Jurkat, Clone E6-1 (cell line): ENCODE results near the gene TMEM120B.
"Not testable (repeated sequence)": the region's sequence is repeated elsewhere in the genome, so short reads cannot be mapped to it uniquely, and the experiment has no call there.

Experiments used
- DNase-seq: peaks from one replicate; pipeline ENCODE4 v3.0.0-alpha.2; 2011; ENCODE audit warnings: low read depth, low spot score
- H3K4me3 ChIP-seq: 2 replicates; pipeline ENCODE4 v1.5.1; 2011; ENCODE audit warnings: mild to moderate bottlenecking, low read length, control low read depth, moderate library complexity

Gene TMEM120B

GRCh38 chr12:121708313-121709063, 4.1 kb upstream of the TMEM120B start:
- no peak for DNase-seq
- H3K4me3 ChIP-seq, result no peak overlapping the region

- not testable (repeated sequence) for DNase-seq, H3K4me3 ChIP-seq
Measured at GRCh38 chr12:121709064-121709424, 3.5 kb upstream of the TMEM120B start.

- no peak for DNase-seq
- no peak overlapping the region for H3K4me3 ChIP-seq
Measured at GRCh38 chr12:121709478-121709961, 3.0 kb upstream of the TMEM120B start.

- DNase-seq, result no peak
- peak overlapping the region; percentile 84 for H3K4me3 ChIP-seq
Measured at GRCh38 chr12:121711361-121712189, 977 bp upstream of the TMEM120B start.

GRCh38 chr12:121712190-121712460, 427 bp upstream of the TMEM120B start:
- no peak for DNase-seq
- peak overlapping the region; percentile 84 for H3K4me3 ChIP-seq

- DNase-seq, result no peak
- peak overlapping the region; percentile 84 for H3K4me3 ChIP-seq
Measured at GRCh38 chr12:121713257-121713777, 765 bp downstream of the TMEM120B start.

GRCh38 chr12:121713793-121714192, 1.2 kb downstream of the TMEM120B start:
- peak overlapping the region; percentile 84 for H3K4me3 ChIP-seq
- DNase-seq, result no peak

- not testable (repeated sequence) for H3K4me3 ChIP-seq, DNase-seq
Measured at GRCh38 chr12:121715055-121715454, 2.5 kb downstream of the TMEM120B start.

- no peak for DNase-seq
Measured at GRCh38 chr12:121715862-121716435, 3.4 kb downstream of the TMEM120B start.

GRCh38 chr12:121717041-121717699, 4.6 kb downstream of the TMEM120B start:
- no peak overlapping the region for H3K4me3 ChIP-seq
- no peak for DNase-seq

More at GRCh38 chr12:121715862-121716435, 3.4 kb downstream of the TMEM120B start:
- H3K4me3 ChIP-seq, result no peak overlapping the region

- H3K4me3 ChIP-seq, result no peak overlapping the region
- peak; percentile 80 for DNase-seq
Measured at GRCh38 chr12:121718653-121719239, 6.2 kb downstream of the TMEM120B start.

- DNase-seq, result no peak
- no peak overlapping the region for H3K4me3 ChIP-seq
Measured at GRCh38 chr12:121719926-121720414, 7.4 kb downstream of the TMEM120B start.

- no peak for DNase-seq
- H3K4me3 ChIP-seq, result no peak overlapping the region
Measured at GRCh38 chr12:121720762-121721161, 8.2 kb downstream of the TMEM120B start.

GRCh38 chr12:121722511-121722910, 10.0 kb downstream of the TMEM120B start:
- no peak for DNase-seq
- no peak overlapping the region for H3K4me3 ChIP-seq

GRCh38 chr12:121723200-121723599, 10.6 kb downstream of the TMEM120B start:
- DNase-seq, result no peak
- no peak overlapping the region for H3K4me3 ChIP-seq

GRCh38 chr12:121724925-121725324, 12.4 kb downstream of the TMEM120B start:
- DNase-seq, result no peak
- no peak overlapping the region for H3K4me3 ChIP-seq

GRCh38 chr12:121725423-121725822, 12.9 kb downstream of the TMEM120B start:
- no peak for DNase-seq
- H3K4me3 ChIP-seq, result no peak overlapping the region

- no peak for DNase-seq
- H3K4me3 ChIP-seq, result no peak overlapping the region
Measured at GRCh38 chr12:121729021-121729420, 16.5 kb downstream of the TMEM120B start.

- no peak overlapping the region for H3K4me3 ChIP-seq
- DNase-seq, result no peak
Measured at GRCh38 chr12:121731473-121731872, 18.9 kb downstream of the TMEM120B start.
